Pancreas (tissue), 10 donors: ENCODE data around the gene PAPPA. TPM values are rescaled to one million over a fixed set of nuclear protein-coding genes. Genes with fewer than 3 reads are reported as not detected.

ENCODE experiments used
- ATAC-seq, 4 donors: fragments of 200-7000 bp; cut with Tn5 transposase; one replicate each; pipeline versions ENCODE4 v1.8.0 to v1.9.1; 2020; ENCODE audit warnings: mild to moderate bottlenecking in 4 of 4, moderate library complexity in 4 of 4
- DNase-seq, 6 donors: peaks; one replicate each; pipeline ENCODE4 v3.0.0-alpha.2; 2020
- FAIRE-seq: peaks from 2 replicates; lab custom pipeline; 2012; peaks lifted over from hg19 to GRCh38; lab: Jason Lieb, UNC
- H3K27ac ChIP-seq, 4 donors: fragments of 200-600 bp; sonication (generic); 1 replicate in 3 of 4; 2 replicates in 1 of 4; pipeline versions ENCODE4 v1.5.0 to v1.8.0; 2020
- H3K27me3 ChIP-seq, 4 donors: fragments of 200-600 bp; one replicate each; pipeline ENCODE4 v1.8.0; 2021
- H3K36me3 ChIP-seq, 3 donors: fragments of 200-600 bp; sonication (generic) in 1 of 3; one replicate each; pipeline versions ENCODE4 v1.5.0 to v1.8.0; 2020 to 2021
- H3K4me1 ChIP-seq, 3 donors: fragments of 200-600 bp; one replicate each; pipeline ENCODE4 v1.8.0; 2021
- H3K4me3 ChIP-seq, 4 donors: fragments of 200-600 bp; sonication (generic) in 2 of 4; one replicate each; pipeline versions ENCODE4 v1.5.0 to v1.8.0; 2020 to 2021
- H3K9me3 ChIP-seq, 4 donors: fragments of 200-600 bp; one replicate each; pipeline ENCODE4 v1.8.0; 2021
- CTCF ChIP-seq, 4 donors: fragments of 200-600 bp; sonication (generic) in 3 of 4; IDR thresholded peaks; one replicate each; pipeline versions ENCODE4 v1.5.0 to v1.8.0; 2021; ENCODE audit warnings: antibody characterized with exemption in 4 of 4
- WGBS, 2 donors: extraction: QIAGEN DNeasy Blood & Tissue Kit; methylation state at CpG; one replicate each; pipeline ENCODE4 v1.1.7; 2013; 5-methylcytosine and 5-hydroxymethylcytosine counted together
- intact Hi-C, 3 donors: fragments of 100-400 bp; cut with DNase I; formaldehyde crosslinking; loops; one replicate each; pipeline versions ENCODE4 v1.11.1 to v1.14.2; 2022
- polyA plus RNA-seq, 2 donors: library from polyadenylated mRNA; stranded (reverse); fragments of 200-250 nt; gene quantifications; one replicate each; pipeline ENCODE4 v1.2.3, GENCODE V29; 2013
- total RNA-seq, 6 donors: library from RNA; stranded (reverse); fragmentation: NEBNext Ultra II Directional in 4 of 6; extraction: Animal tissue kit (Norgen Biotek cat#: 25700) in 4 of 6; gene quantifications; one replicate each; pipeline versions ENCODE4 v1.2.1 to v1.2.4, GENCODE V29; 2021 to 2023
- donor health status: healthy with polysubstance abuse.
- donor health status: DM: no; HTN: no; CAD: no; lungs with moderate emphysema.
- donor health status: DM: no; HTN: no; CAD: no.
- donor health status: control.
- donor health status: control.
- donor health status: Bipolar disorder and iron deficiency.
- donor health status: DM: yes; HTN: yes; CAD: no.
- donor health status: DM: no; HTN: no; CAD: no.
- donor health status: DM: no; HTN: no; CAD: no.
- donor health status: DM: yes; HTN: yes; CAD: no.

The PAPPA gene
- total and polyA plus RNA-seq, 8 donors = 0.11 to 3.4 (median 0.76) TPM

- no peaks in the 10 kb centered on the region for H3K36me3 ChIP-seq
- peaks cover 0 to 4% (median 0%) of the 10 kb centered on the region in 3 donors for H3K4me1 ChIP-seq
- whole genome bisulfite sequencing, 2 donors = 92 to 93% methylated on average over 4 of the region's 4 CpGs
- no peak overlapping the region for H3K27ac ChIP-seq
- no peak overlapping the region for H3K4me3 ChIP-seq
- DNase-seq = no peak
- intact Hi-C loops = no loop called here
- H3K9me3 ChIP-seq = no peaks in the 10 kb centered on the region
- no peak for TF ChIP-seq CTCF (IDR thresholded peaks at IDR 0.05)
- FAIRE-seq = no peak
- no peaks in the 10 kb centered on the region for H3K27me3 ChIP-seq
- no peak for ATAC-seq
Observed at GRCh38 chr9:116360016-116360415, 206.4 kb downstream of the PAPPA start.

GRCh38 chr9:116360989-116361388 is 207.4 kb downstream of the PAPPA start:
- peaks cover 0 to 2% (median 0%) of the 10 kb centered on the region in 3 donors for H3K4me1 ChIP-seq
- no peak for TF ChIP-seq CTCF (IDR thresholded peaks at IDR 0.05)
- WGBS, 2 donors = 86 to 96% methylated on average over 2 of the region's 2 CpGs
- FAIRE-seq (no peak), ATAC-seq (no peak), DNase-seq (no peak)
- no peaks in the 10 kb centered on the region for H3K36me3 ChIP-seq
- H3K9me3 ChIP-seq = no peaks in the 10 kb centered on the region
- intact Hi-C loops = no loop called here
- no peak overlapping the region for H3K4me3 ChIP-seq
- no peak overlapping the region for H3K27ac ChIP-seq
- H3K27me3 ChIP-seq = no peaks in the 10 kb centered on the region

DNA sequence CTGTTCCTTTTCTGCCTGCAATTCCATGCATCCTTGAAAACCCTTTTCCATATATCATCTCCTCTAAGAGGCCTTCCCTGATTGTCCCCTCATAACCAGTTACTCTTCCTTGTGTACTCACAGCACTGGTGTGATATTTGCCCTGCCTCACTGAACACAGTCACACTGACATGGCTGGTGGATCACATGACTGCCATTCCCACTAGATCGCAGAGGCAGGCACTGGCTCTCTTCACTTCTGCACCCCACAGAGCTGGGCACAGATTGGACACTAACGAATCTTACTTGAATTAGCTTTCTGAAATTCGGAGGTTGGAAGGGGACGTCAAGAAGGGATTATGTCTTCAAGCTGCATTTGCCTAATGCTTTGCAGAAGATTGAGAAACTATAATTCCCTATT is 208.0 kb downstream of the PAPPA start:
- DNase-seq = no peak
- H3K36me3 ChIP-seq = no peaks in the 10 kb centered on the region
- no peaks in the 10 kb centered on the region for H3K9me3 ChIP-seq
- H3K4me3 ChIP-seq = no peak overlapping the region
- WGBS, 2 donors = 87% methylated on average over 4 of the region's 4 CpGs
- no peak for ATAC-seq
- H3K27me3 ChIP-seq = no peaks in the 10 kb centered on the region
- H3K4me1 ChIP-seq = no peaks in the 10 kb centered on the region
- H3K27ac ChIP-seq = no peak overlapping the region
- TF ChIP-seq CTCF (IDR thresholded peaks at IDR 0.05) = no peak
- FAIRE-seq = no peak
- intact Hi-C loops = no loop called here

GRCh38 chr9:116362493-116362892 is 208.9 kb downstream of the PAPPA start:
- ATAC-seq = no peak
- no peak for DNase-seq
- FAIRE-seq = no peak
- 85 to 89% methylated on average over 6 of the region's 6 CpGs for WGBS, 2 donors
- Histone ChIP-seq H3K27me3 (no peaks in the 10 kb centered on the region), H3K36me3 (no peaks in the 10 kb centered on the region), H3K9me3 (no peaks in the 10 kb centered on the region), H3K4me3 (no peak overlapping the region), H3K27ac (no peak overlapping the region), H3K4me1 (no peaks in the 10 kb centered on the region)
- intact Hi-C loops = no loop called here
- TF ChIP-seq CTCF (IDR thresholded peaks at IDR 0.05) = no peak

DNA sequence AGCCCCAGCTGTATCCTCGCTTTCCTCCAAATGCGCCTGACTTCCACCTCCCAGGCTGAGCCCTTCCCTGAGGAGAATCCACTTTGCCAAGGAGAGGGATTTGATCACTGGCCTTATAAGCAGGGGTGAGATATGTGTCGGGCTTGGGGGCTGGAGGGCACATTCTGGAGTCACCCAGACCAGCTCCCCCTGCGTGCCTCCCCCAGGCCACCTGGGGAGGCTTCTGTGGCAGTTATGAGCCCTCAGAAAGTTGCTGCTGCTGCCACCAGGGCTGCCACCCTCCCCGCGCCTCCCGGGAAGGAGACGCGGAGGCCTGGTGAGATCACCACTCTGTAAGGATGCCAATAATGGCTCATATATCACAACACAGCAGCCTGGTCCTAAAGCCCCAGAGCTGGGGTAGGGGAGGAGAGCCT is 211.5 kb downstream of the PAPPA start:
- Histone ChIP-seq H3K9me3 (no peaks in the 10 kb centered on the region), H3K27me3 (no peaks in the 10 kb centered on the region), H3K4me1 (no peaks in the 10 kb centered on the region), H3K36me3 (no peaks in the 10 kb centered on the region), H3K27ac (no peak overlapping the region), H3K4me3 (no peak overlapping the region)
- WGBS, 2 donors = 34 to 35% methylated on average over 9 of the region's 9 CpGs
- FAIRE-seq (no peak), ATAC-seq (peak; percentile 95 to 98 (median 98)), DNase-seq (peak; percentile 50 to 80 (median 72))
- intact Hi-C loops = no loop called here
- TF ChIP-seq CTCF (IDR thresholded peaks at IDR 0.05) = no peak
